ENCODE results near the gene PAN2.
"Not testable (repeated sequence)": the region's sequence is repeated elsewhere in the genome, so short reads cannot be mapped to it uniquely, and the experiment has no call there.

The PAN2 gene

GRCh38 chr12:56284263-56284662 lies 49.5 kb downstream of the PAN2 start:
- H3K27me3 Mint-ChIP-seq (ENCODE audit: low read depth); DNase-seq (ENCODE audit: low spot score); H3K9me3 Mint-ChIP-seq; H3K4me1 Mint-ChIP-seq (ENCODE audit: low read depth); H3K27ac Mint-ChIP-seq; H3K4me3 Mint-ChIP-seq: not testable (repeated sequence)
- peaks cover 35% of the 10 kb centered on the region for H3K36me3 Mint-ChIP-seq (ENCODE audit: low read depth)

DNA sequence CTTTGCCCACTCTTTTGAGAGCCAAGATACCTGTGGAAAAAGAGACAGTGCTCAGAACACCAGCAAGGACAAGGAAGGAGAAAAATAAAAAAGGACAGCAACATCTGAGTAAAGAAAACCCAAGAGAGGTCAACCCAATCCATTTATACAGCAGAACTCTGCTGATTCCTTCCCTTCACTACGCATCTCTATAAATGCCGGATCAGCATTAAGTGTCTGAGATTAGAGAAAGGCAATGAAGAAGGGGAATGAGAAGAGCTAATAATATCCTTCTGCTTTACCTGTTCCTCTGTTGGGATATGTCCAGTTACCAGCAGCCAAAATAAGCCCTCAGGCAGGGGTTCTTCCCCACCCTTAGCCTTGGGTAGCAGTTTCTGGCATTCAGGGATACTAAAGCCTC lies 51.2 kb downstream of the PAN2 start:
- Mint-ChIP-seq H3K27ac (no peak overlapping the region), H3K36me3 (ENCODE audit: low read depth) (peaks cover 43% of the 10 kb centered on the region), H3K9me3 (no peaks in the 10 kb centered on the region), H3K4me3 (no peak overlapping the region), H3K4me1 (ENCODE audit: low read depth) (no peaks in the 10 kb centered on the region), H3K27me3 (ENCODE audit: low read depth) (no peaks in the 10 kb centered on the region)
- no peak for DNase-seq (ENCODE audit: low spot score)

- H3K4me1 Mint-ChIP-seq (ENCODE audit: low read depth) = no peaks in the 10 kb centered on the region
- DNase-seq (ENCODE audit: low spot score) = no peak
- peaks cover 43% of the 10 kb centered on the region for H3K36me3 Mint-ChIP-seq (ENCODE audit: low read depth)
- H3K9me3 Mint-ChIP-seq = no peaks in the 10 kb centered on the region
- H3K4me3 Mint-ChIP-seq = no peak overlapping the region
- no peak overlapping the region for H3K27ac Mint-ChIP-seq
- H3K27me3 Mint-ChIP-seq (ENCODE audit: low read depth) = no peaks in the 10 kb centered on the region
These were observed 51.8 kb downstream of the PAN2 start for GRCh38 chr12:56282030-56282429.

DNA sequence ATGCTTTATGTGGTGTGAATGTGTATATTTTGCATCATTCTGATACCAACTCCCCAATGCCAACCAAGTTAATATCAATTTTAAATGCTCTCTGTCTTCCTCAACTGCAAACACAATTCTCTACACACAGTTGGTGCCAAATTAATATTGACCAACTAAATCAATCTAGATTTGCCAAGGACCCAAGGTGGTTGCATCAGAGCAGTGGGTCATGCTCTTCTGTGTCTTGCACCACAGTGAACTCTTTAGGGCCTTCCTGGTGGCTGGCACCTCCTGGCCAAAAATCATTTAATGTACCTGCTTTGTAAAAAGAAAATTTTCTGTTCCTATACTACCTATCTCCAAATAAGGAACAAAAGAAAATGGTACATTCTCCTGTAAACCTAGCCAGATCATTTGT lies 53.0 kb downstream of the PAN2 start:
- peaks cover 47% of the 10 kb centered on the region for H3K36me3 Mint-ChIP-seq (ENCODE audit: low read depth)
- no peak overlapping the region for H3K4me3 Mint-ChIP-seq
- H3K4me1 Mint-ChIP-seq (ENCODE audit: low read depth) = no peaks in the 10 kb centered on the region
- no peak overlapping the region for H3K27ac Mint-ChIP-seq
- no peaks in the 10 kb centered on the region for H3K27me3 Mint-ChIP-seq (ENCODE audit: low read depth)
- no peak for DNase-seq (ENCODE audit: low spot score)
- H3K9me3 Mint-ChIP-seq = no peaks in the 10 kb centered on the region

GRCh38 chr12:56278905-56279304 lies 54.9 kb downstream of the PAN2 start:
- no peak for DNase-seq (ENCODE audit: low spot score)
- H3K36me3 Mint-ChIP-seq (ENCODE audit: low read depth) = peaks cover 47% of the 10 kb centered on the region
- H3K9me3 Mint-ChIP-seq = no peaks in the 10 kb centered on the region
- H3K4me1 Mint-ChIP-seq (ENCODE audit: low read depth) = no peaks in the 10 kb centered on the region
- no peak overlapping the region for H3K4me3 Mint-ChIP-seq
- H3K27me3 Mint-ChIP-seq (ENCODE audit: low read depth) = no peaks in the 10 kb centered on the region
- H3K27ac Mint-ChIP-seq = no peak overlapping the region

- Mint-ChIP-seq H3K27me3 (ENCODE audit: low read depth) (no peaks in the 10 kb centered on the region), H3K4me3 (no peak overlapping the region), H3K36me3 (ENCODE audit: low read depth) (peaks cover 49% of the 10 kb centered on the region), H3K9me3 (no peaks in the 10 kb centered on the region), H3K27ac (no peak overlapping the region), H3K4me1 (ENCODE audit: low read depth) (no peaks in the 10 kb centered on the region)
- DNase-seq (ENCODE audit: low spot score) = no peak
These were observed 59.5 kb downstream of the PAN2 start for GRCh38 chr12:56274299-56274698.

GRCh38 chr12:56272468-56272867 lies 61.3 kb downstream of the PAN2 start:
- H3K36me3 Mint-ChIP-seq (ENCODE audit: low read depth) = peaks cover 42% of the 10 kb centered on the region
- H3K9me3 Mint-ChIP-seq; H3K27ac Mint-ChIP-seq; H3K4me1 Mint-ChIP-seq (ENCODE audit: low read depth); DNase-seq (ENCODE audit: low spot score); H3K27me3 Mint-ChIP-seq (ENCODE audit: low read depth); H3K4me3 Mint-ChIP-seq: not testable (repeated sequence)

GRCh38 chr12:56271031-56271430 lies 62.8 kb downstream of the PAN2 start:
- Mint-ChIP-seq H3K9me3 (no peaks in the 10 kb centered on the region), H3K4me1 (ENCODE audit: low read depth) (peaks cover 12% of the 10 kb centered on the region), H3K4me3 (no peak overlapping the region), H3K36me3 (ENCODE audit: low read depth) (peaks cover 39% of the 10 kb centered on the region), H3K27me3 (ENCODE audit: low read depth) (no peaks in the 10 kb centered on the region), H3K27ac (no peak overlapping the region)
- DNase-seq (ENCODE audit: low spot score) = no peak

DNA sequence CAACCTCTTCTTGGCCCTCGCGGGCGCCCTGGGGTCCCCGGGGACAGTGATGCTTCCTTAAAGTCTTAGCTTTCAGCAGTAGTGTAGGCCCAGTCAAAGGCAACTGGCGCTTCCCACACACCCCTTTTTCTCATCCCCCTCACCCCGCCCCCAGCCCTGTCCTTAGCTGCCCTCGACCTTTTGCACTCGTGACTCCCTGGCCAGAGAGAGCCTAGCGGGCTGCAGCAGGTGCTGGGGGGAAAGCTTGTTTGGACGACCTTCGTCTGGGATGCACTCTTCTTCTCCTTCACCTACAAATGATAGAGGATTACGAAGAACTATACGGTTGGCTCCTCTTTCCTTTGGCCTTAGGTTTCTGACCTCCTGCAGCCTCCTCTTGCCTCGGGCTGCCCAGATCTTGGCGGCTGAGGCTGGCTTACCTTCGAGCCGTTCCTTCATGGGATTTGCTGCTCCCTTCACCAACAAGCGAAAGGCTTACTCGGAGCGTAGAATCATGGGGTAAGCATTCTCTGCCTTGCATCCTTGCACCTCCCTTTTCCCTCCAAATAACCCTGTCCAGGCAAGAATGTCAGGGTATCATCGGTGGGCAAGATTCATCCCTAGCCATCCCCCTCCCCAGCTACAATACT lies 66.2 kb downstream of the PAN2 start:
- Mint-ChIP-seq H3K4me1 (ENCODE audit: low read depth) (peaks cover 13% of the 10 kb centered on the region), H3K27me3 (ENCODE audit: low read depth) (no peaks in the 10 kb centered on the region), H3K9me3 (no peaks in the 10 kb centered on the region), H3K36me3 (ENCODE audit: low read depth) (peaks cover 18% of the 10 kb centered on the region), H3K27ac (peak overlapping the region; percentile 46), H3K4me3 (peak overlapping the region; percentile 72)
- no peak for DNase-seq (ENCODE audit: low spot score)

- Mint-ChIP-seq H3K27ac (peak within 1 kb of the TSS; percentile 93), H3K4me3 (peak within 1 kb of the TSS; percentile 95), H3K4me1 (ENCODE audit: low read depth) (peaks cover 13% of the 10 kb centered on the region), H3K9me3 (no peaks in the 10 kb centered on the region), H3K36me3 (ENCODE audit: low read depth) (peaks cover 15% of the 10 kb centered on the region), H3K27me3 (ENCODE audit: low read depth) (no peaks in the 10 kb centered on the region)
- DNase-seq (ENCODE audit: low spot score) = peak; percentile 83
These were observed 66.9 kb downstream of the PAN2 start, which contains the start of gene COQ10A for GRCh38 chr12:56266693-56267442. Gene COQ10A (plus strand): TSS chr12:56266942. CDS start chr12:56267119, 177 bp downstream.
